NCI-H1417 (cell line): ENCODE measurements around the gene KCTD11.
A peak's percentile ranks its signal among the peaks of the same experiment; 100 is the strongest.
"Not testable (repeated sequence)": the region's sequence is repeated elsewhere in the genome, so short reads cannot be mapped to it uniquely, and the experiment has no call there.

Source experiments
- DNase-seq, 3 experiments: peaks; one replicate each; lab custom pipeline; 2025; lab: John Stamatoyannopoulos, UW

Gene KCTD11

GRCh38 chr17:7343250-7343649 lies 8.7 kb upstream of the KCTD11 start:
- no peak for DNase-seq

DNA sequence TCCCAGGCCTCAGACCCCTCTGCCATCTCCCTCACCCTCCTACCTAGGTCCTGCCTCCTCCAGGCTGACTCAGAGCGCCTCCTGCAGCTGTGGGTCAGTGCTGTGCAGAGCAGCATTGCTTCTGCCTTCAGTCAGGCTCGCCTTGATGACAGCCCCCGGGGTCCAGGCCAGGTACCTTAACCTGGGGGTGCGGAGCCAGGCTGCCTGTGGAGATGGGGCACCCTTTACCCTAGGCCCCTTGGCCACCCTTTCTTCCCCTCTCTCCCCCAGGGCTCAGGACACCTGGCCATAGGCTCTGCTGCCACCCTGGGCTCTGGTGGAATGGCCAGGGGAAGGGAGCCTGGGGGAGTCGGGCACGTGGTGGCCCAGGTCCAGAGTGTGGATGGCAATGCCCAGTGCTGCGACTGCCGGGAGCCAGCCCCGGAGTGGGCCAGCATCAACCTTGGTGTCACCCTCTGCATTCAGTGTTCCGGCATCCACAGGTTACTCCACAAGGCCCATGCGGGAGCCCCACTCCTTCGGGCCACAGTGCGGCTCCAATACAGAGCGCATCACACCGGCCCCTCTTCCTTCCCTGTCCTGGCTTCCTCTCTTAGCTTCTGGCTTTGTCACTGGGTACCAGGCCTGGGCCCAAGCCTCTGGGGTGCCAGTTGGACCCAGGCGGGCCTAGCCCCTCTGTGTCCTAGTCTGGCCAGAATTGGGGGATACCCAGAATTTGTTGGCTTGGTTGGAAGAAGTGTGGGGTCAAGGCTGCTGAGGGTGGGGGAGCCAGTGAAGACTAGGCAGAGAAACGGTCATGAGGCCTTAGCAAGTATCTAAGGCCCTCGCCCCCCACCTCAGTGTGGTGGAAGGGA lies 5.0 kb upstream of the KCTD11 start:
- DNase-seq: no peak

GRCh38 chr17:7347630-7348477 lies 4.1 kb upstream of the KCTD11 start:
- no peak for DNase-seq

GRCh38 chr17:7348478-7349242 lies 3.3 kb upstream of the KCTD11 start:
- DNase-seq: no peak

DNA sequence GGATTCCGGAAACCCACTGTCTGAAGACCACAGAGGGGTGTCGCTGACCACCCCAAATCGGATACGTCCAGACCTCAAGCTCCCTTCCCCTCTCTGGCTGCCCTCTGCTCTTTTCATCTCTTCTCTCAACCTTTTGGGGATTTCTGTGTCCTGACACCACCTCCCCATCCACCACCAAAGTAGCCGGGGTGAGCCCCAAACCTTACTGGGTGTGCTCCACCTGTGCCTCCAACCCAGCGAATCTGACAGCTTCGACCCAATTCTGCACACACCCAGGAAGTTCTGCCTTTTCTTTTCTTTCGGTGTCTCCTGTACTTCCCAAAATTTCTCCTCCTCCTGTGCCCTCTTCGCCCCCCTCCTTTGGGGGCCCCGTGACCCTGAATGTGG lies 534 bp downstream of the KCTD11 start:
- DNase-seq: no peak

- DNase-seq: no peak
Observed at GRCh38 chr17:7352910-7353635, 1.1 kb downstream of the KCTD11 start.

DNA sequence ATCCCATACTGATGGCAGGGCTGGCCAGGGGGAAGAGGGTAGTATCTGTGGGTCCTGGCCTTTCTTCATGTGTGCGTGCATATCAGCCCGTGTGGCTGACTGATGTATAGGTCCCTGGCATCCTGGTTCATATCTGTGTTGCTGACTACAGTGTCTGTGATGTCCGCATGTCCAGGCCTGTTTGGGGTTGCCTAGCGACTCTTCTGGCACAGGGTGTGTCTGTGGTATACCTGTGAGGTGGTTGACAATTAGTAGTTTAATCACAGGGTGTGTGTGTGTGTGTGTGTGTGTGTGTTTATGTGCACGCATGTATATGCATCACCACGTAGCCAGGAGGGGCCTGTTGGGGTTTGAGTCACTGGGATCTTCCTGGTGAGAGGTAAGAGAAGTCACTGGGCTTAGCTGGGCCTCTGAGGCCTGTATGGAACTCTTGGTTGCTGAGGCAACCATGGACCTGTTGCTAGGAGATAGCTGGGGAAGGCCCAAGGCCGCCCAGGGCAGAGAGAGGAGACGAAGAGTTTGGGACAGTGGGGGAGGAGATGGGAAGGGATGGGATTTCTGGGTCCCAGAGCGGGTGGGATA lies 2.4 kb downstream of the KCTD11 start:
- peak in 2 of 3 experiments; percentile 39 to 64 for DNase-seq

DNA sequence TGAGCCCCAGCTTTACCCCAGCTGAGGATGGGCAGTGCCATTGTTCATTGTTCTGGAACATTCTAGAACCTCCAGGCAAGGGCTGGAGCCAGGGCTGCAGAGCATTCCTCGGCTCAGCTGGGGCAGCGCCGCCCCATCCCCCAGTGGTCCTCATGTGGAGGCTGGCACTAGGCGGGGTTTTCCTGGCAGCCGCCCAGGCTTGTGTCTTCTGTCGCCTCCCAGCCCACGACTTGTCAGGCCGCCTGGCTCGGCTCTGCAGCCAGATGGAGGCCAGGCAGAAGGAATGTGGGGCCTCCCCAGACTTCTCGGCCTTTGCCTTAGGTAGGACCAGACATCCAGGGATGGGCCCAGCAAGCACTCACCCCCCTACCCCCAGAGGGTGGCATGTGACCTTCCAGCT lies 3.1 kb downstream of the KCTD11 start, which contains the start of gene TMEM95:
TMEM95 (plus strand) TSS at position 104 of the 400 bp plus-strand sequence; CDS start at position 153, 49 bp downstream.
- peak in 1 of 3 experiments; percentile 2 for DNase-seq

DNA sequence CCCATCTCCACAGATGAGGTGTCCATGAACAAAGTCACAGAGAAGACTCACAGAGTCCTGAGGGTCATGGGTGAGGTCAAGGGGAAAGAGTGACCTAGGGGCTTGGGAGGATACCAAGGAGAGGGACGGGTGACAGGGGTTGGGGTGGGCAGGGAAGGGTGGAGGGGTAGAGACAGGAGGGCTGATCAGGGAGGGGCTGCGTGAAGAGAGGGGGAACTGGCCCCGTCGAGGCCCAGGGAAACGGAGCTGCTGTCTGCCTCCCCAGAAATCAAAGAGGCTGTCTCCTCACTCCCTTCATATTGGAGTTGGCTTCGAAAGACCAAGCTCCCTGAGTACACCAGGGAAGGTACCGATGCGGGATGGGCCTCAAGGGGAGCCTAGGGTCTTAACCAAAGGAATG lies 3.6 kb downstream of the KCTD11 start:
- DNase-seq: no peak

GRCh38 chr17:7356072-7356549 lies 4.1 kb downstream of the KCTD11 start:
- DNase-seq: peak; percentile 38 to 65 (median 51)

GRCh38 chr17:7356756-7357155 lies 4.8 kb downstream of the KCTD11 start:
- no peak for DNase-seq

GRCh38 chr17:7357381-7357780 lies 5.4 kb downstream of the KCTD11 start:
- no peak for DNase-seq

DNA sequence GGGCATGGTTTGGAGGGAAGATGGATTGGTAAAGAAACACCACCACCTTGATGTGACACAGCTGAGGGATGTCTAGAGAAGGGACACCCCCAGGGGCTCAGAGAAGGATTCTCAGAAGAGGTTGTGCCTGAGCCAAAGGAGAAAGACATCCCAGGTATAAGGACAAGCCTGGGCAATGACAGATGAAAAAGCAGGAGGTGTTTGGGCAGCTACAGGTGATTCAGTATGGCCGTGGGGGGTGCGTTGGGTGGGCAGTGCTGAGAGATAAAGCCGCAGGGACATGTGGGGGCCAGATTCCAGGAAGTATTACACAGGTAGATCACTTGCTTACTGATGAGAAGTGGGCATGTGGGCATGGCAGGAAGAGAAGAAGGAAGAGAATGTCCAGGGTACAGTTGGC lies 9.9 kb downstream of the KCTD11 start:
- DNase-seq: no peak

- no peak for DNase-seq
Observed at GRCh38 chr17:7363311-7363710, 11.3 kb downstream of the KCTD11 start.

DNA sequence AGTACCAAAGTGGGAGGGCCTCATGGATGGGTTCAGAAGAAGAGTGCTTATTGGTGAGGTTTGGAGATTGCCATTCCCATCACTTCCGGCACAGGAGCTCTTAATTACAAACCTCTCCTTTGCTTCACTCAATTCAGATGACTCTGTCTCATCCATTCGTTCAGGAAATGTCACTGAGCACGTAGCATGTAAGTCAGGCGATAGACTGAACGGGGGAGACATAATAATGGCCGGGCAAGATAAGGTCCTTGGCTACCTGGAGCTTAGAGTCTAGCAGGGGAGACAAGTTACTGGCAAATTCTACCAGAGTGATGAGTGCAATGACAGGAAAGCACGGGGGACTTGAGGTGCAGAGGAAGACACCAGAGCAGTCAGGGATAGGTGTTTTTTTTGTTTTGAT lies 14.0 kb downstream of the KCTD11 start:
- DNase-seq: not testable (repeated sequence)

- DNase-seq: no peak
Observed at GRCh38 chr17:7367083-7367482, 15.1 kb downstream of the KCTD11 start.

GRCh38 chr17:7367918-7368598 lies 16.1 kb downstream of the KCTD11 start:
- DNase-seq: no peak

DNA sequence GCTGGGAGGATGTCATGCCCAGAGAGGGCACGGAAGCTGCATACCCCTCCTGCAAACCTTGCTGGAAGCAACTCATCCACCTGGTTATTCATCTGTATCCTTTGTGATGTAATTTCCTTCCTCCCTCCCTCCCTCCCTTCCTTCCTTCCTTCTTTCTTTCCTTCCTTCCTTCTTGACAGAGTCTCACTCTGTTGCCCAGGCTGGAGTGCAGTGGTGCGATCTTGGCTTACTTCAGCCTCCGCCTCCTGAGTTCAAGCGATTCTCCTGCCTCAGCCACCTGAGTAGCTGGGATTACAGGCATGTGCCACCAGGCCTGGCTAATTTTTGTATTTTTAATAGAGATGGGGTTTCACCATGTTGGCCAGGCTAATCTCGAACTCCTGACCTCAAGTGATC lies 16.6 kb downstream of the KCTD11 start:
- DNase-seq: not testable (repeated sequence)

DNA sequence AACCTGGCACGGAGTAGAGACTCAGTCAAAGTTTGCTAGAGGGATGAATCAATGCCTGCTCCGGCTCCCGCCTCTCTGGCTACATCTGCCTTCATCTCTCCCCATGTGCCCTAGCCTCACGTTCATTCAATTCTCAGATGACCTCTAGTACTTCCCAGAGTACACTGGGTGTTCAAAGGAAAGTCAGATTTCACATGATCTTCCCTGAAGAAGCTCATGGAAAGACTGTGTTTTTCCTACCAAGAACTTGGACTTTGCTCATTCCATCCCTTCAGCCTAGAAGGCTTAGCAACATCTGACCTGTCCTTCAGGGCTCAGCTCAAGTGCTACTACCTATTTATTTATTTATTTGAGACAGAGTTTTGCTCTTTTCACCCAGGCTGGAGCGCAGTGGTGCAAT lies 17.9 kb downstream of the KCTD11 start:
- no peak for DNase-seq

DNA sequence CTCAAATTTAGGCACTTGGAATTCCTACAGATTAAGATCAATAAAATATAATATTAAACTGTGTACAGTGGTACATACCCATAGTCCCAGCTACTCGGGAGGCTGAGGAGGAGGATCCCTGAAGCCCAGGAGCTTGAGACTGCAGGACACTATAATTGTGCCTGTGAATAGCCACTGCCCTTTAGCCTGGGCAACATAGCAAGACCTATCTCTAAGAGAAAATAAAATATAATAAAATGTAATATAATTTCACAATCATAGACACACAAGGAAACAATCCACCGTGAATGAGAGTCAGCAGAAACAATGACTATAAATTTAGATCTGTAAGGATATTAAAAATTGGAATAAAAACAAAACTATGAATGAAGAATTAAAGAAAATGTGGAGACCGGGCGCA lies 18.9 kb downstream of the KCTD11 start:
- DNase-seq: no peak
